Amniotic epithelial cell (primary cell): ENCODE results near the gene ZFAND3.

Source experiments
- DNase-seq: peaks from one replicate; pipeline ENCODE4 v3.0.0-alpha.2; 2010; ENCODE audit warnings: low read depth

Gene ZFAND3

GRCh38 chr6:38170666-38171355, 351.3 kb downstream of the ZFAND3 start:
- no peak for DNase-seq

- no peak for DNase-seq
Observed at GRCh38 chr6:38171997-38172738, 352.6 kb downstream of the ZFAND3 start.

GRCh38 chr6:38172739-38173410, 353.3 kb downstream of the ZFAND3 start:
- DNase-seq = no peak

GRCh38 chr6:38173909-38174308, 354.4 kb downstream of the ZFAND3 start:
- DNase-seq = no peak

GRCh38 chr6:38174315-38174714, 354.8 kb downstream of the ZFAND3 start:
- DNase-seq = no peak

- no peak for DNase-seq
Observed at GRCh38 chr6:38174806-38175495, 355.4 kb downstream of the ZFAND3 start.

- no peak for DNase-seq
Observed at GRCh38 chr6:38175786-38176185, 356.3 kb downstream of the ZFAND3 start.

GRCh38 chr6:38176797-38177751, 357.5 kb downstream of the ZFAND3 start:
- DNase-seq = peak; percentile 69

GRCh38 chr6:38177882-38178583, 358.5 kb downstream of the ZFAND3 start:
- DNase-seq = no peak

- DNase-seq = no peak
Observed at GRCh38 chr6:38178584-38178886, 359.0 kb downstream of the ZFAND3 start.

- DNase-seq = no peak
Observed at GRCh38 chr6:38179300-38179699, 359.8 kb downstream of the ZFAND3 start.

GRCh38 chr6:38179794-38180430, 360.4 kb downstream of the ZFAND3 start:
- DNase-seq = no peak

GRCh38 chr6:38180586-38180985, 361.1 kb downstream of the ZFAND3 start:
- DNase-seq = no peak

GRCh38 chr6:38182426-38182825, 362.9 kb downstream of the ZFAND3 start:
- no peak for DNase-seq

GRCh38 chr6:38183856-38184584, 364.5 kb downstream of the ZFAND3 start:
- DNase-seq = no peak

GRCh38 chr6:38184585-38185080, 365.1 kb downstream of the ZFAND3 start:
- DNase-seq = no peak

GRCh38 chr6:38185244-38185643, 365.7 kb downstream of the ZFAND3 start:
- no peak for DNase-seq

GRCh38 chr6:38185752-38186151, 366.2 kb downstream of the ZFAND3 start:
- DNase-seq = no peak

- no peak for DNase-seq
Observed at GRCh38 chr6:38187325-38187724, 367.8 kb downstream of the ZFAND3 start.
